ENCODE data around the gene DNAJC17. TPM values are rescaled to one million over a fixed set of nuclear protein-coding genes. Genes with fewer than 3 reads are reported as not detected.

DNAJC17 gene
- total RNA-seq, 6 experiments from 2014 or later: 7.8 to 23.7 (median 17.7) TPM

GRCh38 chr15:40759961-40760360 lies 47.3 kb downstream of the DNAJC17 start:
- Histone ChIP-seq H3K27ac (no peak overlapping the region), H3K36me3 (no peaks in the 10 kb centered on the region), H3K27me3 (no peaks in the 10 kb centered on the region), H3K9me3 (no peaks in the 10 kb centered on the region), H3K4me1 (peaks cover 0 to 6% (median 3%) of the 10 kb centered on the region in 4 donors), H3K4me3 (no peak overlapping the region)
- WGBS (ENCODE audit: insufficient coverage, low coverage, low lambda C conversion rate, missing lambda C conversion rate): no CpG with 5 or more reads among the region's 5 CpGs
- no peak for TF ChIP-seq CTCF (IDR thresholded peaks at IDR 0.05)
- TF ChIP-seq POLR2A (IDR thresholded peaks at IDR 0.05): no peak
- ATAC-seq (no peak), DNase-seq (peak in 1 of 3 donors; percentile 6)
- intact Hi-C loops (cut with DNase I): no loop called here

- DNase-seq: peak in 1 of 3 donors; percentile 6
- Histone ChIP-seq H3K4me1 (peaks cover 0 to 11% (median 0%) of the 10 kb centered on the region in 4 donors), H3K4me3 (no peak overlapping the region), H3K9me3 (no peaks in the 10 kb centered on the region), H3K27me3 (no peaks in the 10 kb centered on the region), H3K36me3 (no peaks in the 10 kb centered on the region), H3K27ac (no peak overlapping the region)
- TF ChIP-seq POLR2A (IDR thresholded peaks at IDR 0.05): no peak
- TF ChIP-seq CTCF (IDR thresholded peaks at IDR 0.05): no peak
- WGBS (ENCODE audit: insufficient coverage, low coverage, low lambda C conversion rate, missing lambda C conversion rate): 64% methylated on average over 5 of the region's 6 CpGs
- ATAC-seq: no peak
- intact Hi-C loops (cut with DNase I): no loop called here
These were observed 50.3 kb downstream of the DNAJC17 start for GRCh38 chr15:40756938-40757337.

- DNase-seq (peak in 1 of 3 donors; percentile 47), ATAC-seq (no peak)
- peak overlapping the region; percentile 81 to 98 (median 95) for H3K4me3 ChIP-seq
- peaks cover 0 to 11% (median 9%) of the 10 kb centered on the region in 4 donors for H3K36me3 ChIP-seq
- H3K4me1 ChIP-seq: peaks cover 0 to 11% (median 0%) of the 10 kb centered on the region in 4 donors
- H3K9me3 ChIP-seq: no peaks in the 10 kb centered on the region
- peak overlapping the region; percentile 61 to 75 (median 66) for H3K27ac ChIP-seq
- WGBS (ENCODE audit: insufficient coverage, low coverage, low lambda C conversion rate, missing lambda C conversion rate): 60% methylated on average over 10 of the region's 10 CpGs
- intact Hi-C loops (cut with DNase I): no loop called here
- TF ChIP-seq CTCF (IDR thresholded peaks at IDR 0.05) (no peak), POLR2A (IDR thresholded peaks at IDR 0.05) (no peak)
- H3K27me3 ChIP-seq: no peaks in the 10 kb centered on the region
These were observed 51.5 kb downstream of the DNAJC17 start for GRCh38 chr15:40755812-40756208.

- DNase-seq (peak; percentile 94 to 96 (median 94)), ATAC-seq (peak; percentile 97 to 99 (median 98))
- H3K4me1 ChIP-seq: peaks cover 0 to 11% (median 0%) of the 10 kb centered on the region in 4 donors
- peak within 1 kb of the TSS; percentile 69 to 76 (median 75) for H3K27ac ChIP-seq
- 2% methylated on average over 24 of the region's 66 CpGs for WGBS (ENCODE audit: insufficient coverage, low coverage, low lambda C conversion rate, missing lambda C conversion rate)
- H3K36me3 ChIP-seq: peaks cover 0 to 16% (median 12%) of the 10 kb centered on the region in 4 donors
- peak within 1 kb of the TSS; percentile 81 to 98 (median 95) for H3K4me3 ChIP-seq
- intact Hi-C loops (cut with DNase I): no loop called here
- H3K9me3 ChIP-seq: no peaks in the 10 kb centered on the region
- no peaks in the 10 kb centered on the region for H3K27me3 ChIP-seq
- peak in 3 of 4 donors; percentile 4 to 35 (median 7) for TF ChIP-seq CTCF (IDR thresholded peaks at IDR 0.05)
- TF ChIP-seq POLR2A (IDR thresholded peaks at IDR 0.05): peak; percentile 62
These were observed 52.1 kb downstream of the DNAJC17 start, which contains the start of gene RMDN3 for GRCh38 chr15:40754883-40755811. Gene RMDN3, minus strand, starts transcription at chr15:40755254. Its CDS starts 471 bp downstream, at chr15:40754783.
